Stomach (tissue), 9 donors: ENCODE measurements around the gene PWWP2B. TPM values are rescaled to one million over a fixed set of nuclear protein-coding genes. Genes with fewer than 3 reads are reported as not detected.

Source experiments
- DNase-seq, 2 donors: peaks; one replicate each; pipeline versions ENCODE4 v3.0.0 to v3.0.0-alpha.2; 2013 to 2019
- H3K27ac ChIP-seq, 5 donors: fragments of 200-600 bp in 4 of 5; sonication (generic) in 4 of 5; one replicate each; pipeline ENCODE4 v1.5.1; 2013 to 2019; ENCODE audit warnings: mild to moderate bottlenecking in 1 of 5, moderate library complexity in 1 of 5
- H3K27me3 ChIP-seq, 3 donors: fragments of 200-600 bp; sonication (generic); one replicate each; pipeline ENCODE4 v1.5.1; 2017 to 2019; ENCODE audit warnings: mixed run types in 1 of 3
- H3K36me3 ChIP-seq, 4 donors: fragments of 200-600 bp; sonication (generic); 1 replicate in 3 of 4; 2 replicates in 1 of 4; pipeline ENCODE4 v1.5.1; 2016 to 2019
- H3K4me1 ChIP-seq, 4 donors: fragments of 200-600 bp; sonication (generic); one replicate each; pipeline ENCODE4 v1.5.1; 2016 to 2019
- H3K4me3 ChIP-seq, 4 donors: fragments of 200-600 bp; sonication (generic) in 3 of 4; one replicate each; pipeline ENCODE4 v1.5.1; 2016 to 2019; ENCODE audit warnings: mild to moderate bottlenecking in 1 of 4
- H3K9me3 ChIP-seq, 4 donors: fragments of 200-600 bp; sonication (generic); one replicate each; pipeline ENCODE4 v1.5.1; 2016 to 2019
- CTCF ChIP-seq, 7 experiments: fragments of 450-650 bp in 4 of 7; fragments of 200-600 bp in 3 of 7; sonication (generic) in 3 of 7; IDR thresholded peaks; one replicate each; pipeline ENCODE4 v1.5.1; 2016 to 2019; ENCODE audit warnings: antibody characterized with exemption in 7 of 7, control low read depth in 2 of 7, mild to moderate bottlenecking in 1 of 7
- EP300 ChIP-seq: sonication (generic); formaldehyde crosslinking; IDR thresholded peaks from one replicate; pipeline ENCODE4 v1.6.1; 2017; ENCODE audit warnings: antibody characterized with exemption
- POLR2A ChIP-seq, 4 donors: fragments of 450-650 bp; IDR thresholded peaks; one replicate each; pipeline ENCODE4 v1.6.1; 2016; ENCODE audit warnings: antibody characterized with exemption in 4 of 4, control low read depth in 2 of 4, mild to moderate bottlenecking in 1 of 4, moderate library complexity in 1 of 4
- POLR2AphosphoS5 ChIP-seq, 3 donors: sonication (generic); formaldehyde crosslinking; IDR thresholded peaks; one replicate each; pipeline ENCODE4 v1.6.1; 2016; ENCODE audit warnings: antibody characterized with exemption in 3 of 3
- WGBS, 5 donors: extraction: QIAGEN DNeasy Blood & Tissue Kit in 3 of 5; methylation state at CpG; one replicate each; pipeline versions ENCODE4 v1.1.5 to v1.1.7; 2013 to 2018; 5-methylcytosine and 5-hydroxymethylcytosine counted together
- intact Hi-C: fragments of 100-400 bp; cut with DNase I; formaldehyde crosslinking; loops from one replicate; pipeline ENCODE4 v1.15.1; 2023; ENCODE audit warnings: low total_unique reads
- polyA plus RNA-seq, 3 donors: library from polyadenylated mRNA; stranded (reverse); fragments of 200-250 nt; gene quantifications; one replicate each; pipeline ENCODE4 v1.2.3, GENCODE V29; 2013
- total RNA-seq, 5 donors: library from RNA; depleted of rRNA; stranded (reverse); fragments of >200 nt; gene quantifications; one replicate each; pipeline versions ENCODE4 v1.1.0 to v1.2.3, GENCODE V29; 2014 to 2016
- donor health status: healthy with polysubstance abuse.
- donor health status: Bipolar disorder and iron deficiency.
- donor health status: healthy.

PWWP2B gene
- total and polyA plus RNA-seq, 8 donors: 8.5 to 167 (median 22.8) TPM

- Histone ChIP-seq H3K4me3 (no peak overlapping the region), H3K27me3 (no peaks in the 10 kb centered on the region), H3K36me3 (no peaks in the 10 kb centered on the region), H3K4me1 (peaks cover 19 to 45% (median 36%) of the 10 kb centered on the region in 4 donors), H3K9me3 (no peaks in the 10 kb centered on the region), H3K27ac (peak overlapping the region; percentile 83 to 94 (median 88))
- intact Hi-C loops: no loop called here
- no peak for TF ChIP-seq POLR2AphosphoS5 (IDR thresholded peaks at IDR 0.05)
- TF ChIP-seq POLR2A (IDR thresholded peaks at IDR 0.05): no peak
- TF ChIP-seq EP300: no peak
- TF ChIP-seq CTCF (IDR thresholded peaks at IDR 0.05): no peak
- WGBS, 5 donors: 80 to 90% (median 85%) methylated on average over 5 to 17 of the region's 17 CpGs
- no peak for DNase-seq
Observed at GRCh38 chr10:132446195-132446581, 49.2 kb downstream of the PWWP2B start.

GRCh38 chr10:132446661-132447445, 49.9 kb downstream of the PWWP2B start:
- intact Hi-C loops: no loop called here

GRCh38 chr10:132447446-132448247, 50.6 kb downstream of the PWWP2B start:
- intact Hi-C loops: no loop called here
- Histone ChIP-seq H3K27ac (peak overlapping the region; percentile 83 to 94 (median 88)), H3K4me1 (peaks cover 31 to 60% (median 49%) of the 10 kb centered on the region in 4 donors), H3K36me3 (no peaks in the 10 kb centered on the region), H3K27me3 (no peaks in the 10 kb centered on the region), H3K4me3 (peak overlapping the region in 1 of 4 donors; percentile 8), H3K9me3 (no peaks in the 10 kb centered on the region)
- peak; percentile 69 to 84 for DNase-seq
- TF ChIP-seq EP300 (no peak), POLR2A (IDR thresholded peaks at IDR 0.05) (no peak), POLR2AphosphoS5 (IDR thresholded peaks at IDR 0.05) (peak in 2 of 3 donors; percentile 32)
- 30 to 58% (median 42%) methylated on average over 24 to 29 of the region's 29 CpGs for whole genome bisulfite sequencing, 5 donors

More at GRCh38 chr10:132446661-132447445, 49.9 kb downstream of the PWWP2B start:
- 25 to 36% (median 28%) methylated on average over 11 to 17 of the region's 17 CpGs for WGBS, 5 donors
- peak overlapping the region; percentile 83 to 94 (median 88) for H3K27ac ChIP-seq
- H3K36me3 ChIP-seq: no peaks in the 10 kb centered on the region
- no peaks in the 10 kb centered on the region for H3K9me3 ChIP-seq
- no peaks in the 10 kb centered on the region for H3K27me3 ChIP-seq
- peak; percentile 84 to 95 for DNase-seq
- H3K4me1 ChIP-seq: peaks cover 23 to 52% (median 41%) of the 10 kb centered on the region in 4 donors
- TF ChIP-seq POLR2AphosphoS5 (IDR thresholded peaks at IDR 0.05) (peak in 2 of 3 donors; percentile 73 to 80), CTCF (IDR thresholded peaks at IDR 0.05) (peak in 5 of 7 experiments; percentile 43 to 85 (median 71)), EP300 (no peak), POLR2A (IDR thresholded peaks at IDR 0.05) (no peak)
- H3K4me3 ChIP-seq: no peak overlapping the region

- H3K27ac ChIP-seq: peak overlapping the region; percentile 83 to 94 (median 88)
- H3K27me3 ChIP-seq: no peaks in the 10 kb centered on the region
- peak; percentile 91 to 94 for DNase-seq
- intact Hi-C loops: no loop called here
- H3K4me3 ChIP-seq: peak overlapping the region in 1 of 4 donors; percentile 8
- H3K9me3 ChIP-seq: no peaks in the 10 kb centered on the region
- no peaks in the 10 kb centered on the region for H3K36me3 ChIP-seq
- peaks cover 37 to 66% (median 56%) of the 10 kb centered on the region in 4 donors for H3K4me1 ChIP-seq
- 24 to 42% (median 31%) methylated on average over 10 to 15 of the region's 15 CpGs for WGBS, 5 donors
- peak in 1 of 3 donors; percentile 82 for TF ChIP-seq POLR2AphosphoS5 (IDR thresholded peaks at IDR 0.05)
- TF ChIP-seq EP300: no peak
Observed at GRCh38 chr10:132448248-132448731, 51.3 kb downstream of the PWWP2B start.
